ENCODE results near the gene HOXB3.
A peak's percentile ranks its signal among the peaks of the same experiment; 100 is the strongest.

Gene HOXB3

GRCh38 chr17:48590607-48591161 is 643 bp upstream of the HOXB3 start:
- no peak for DNase-seq (ENCODE audit: low read depth)
- TF ChIP-seq CTCF (IDR thresholded peaks at IDR 0.05; ENCODE audit: low read depth, low read length, missing control alignments), result no peak
- in situ Hi-C loops (cut with HindIII; ENCODE audit: low sequenced_read_pairs), result loop anchor here (5.0 kb wide), 1 partner anchor 243 kb away; no protein-coding TSS in a partner anchor
- no peak overlapping the region for H3K4me3 ChIP-seq (ENCODE audit: low read depth, low read length)

DNA sequence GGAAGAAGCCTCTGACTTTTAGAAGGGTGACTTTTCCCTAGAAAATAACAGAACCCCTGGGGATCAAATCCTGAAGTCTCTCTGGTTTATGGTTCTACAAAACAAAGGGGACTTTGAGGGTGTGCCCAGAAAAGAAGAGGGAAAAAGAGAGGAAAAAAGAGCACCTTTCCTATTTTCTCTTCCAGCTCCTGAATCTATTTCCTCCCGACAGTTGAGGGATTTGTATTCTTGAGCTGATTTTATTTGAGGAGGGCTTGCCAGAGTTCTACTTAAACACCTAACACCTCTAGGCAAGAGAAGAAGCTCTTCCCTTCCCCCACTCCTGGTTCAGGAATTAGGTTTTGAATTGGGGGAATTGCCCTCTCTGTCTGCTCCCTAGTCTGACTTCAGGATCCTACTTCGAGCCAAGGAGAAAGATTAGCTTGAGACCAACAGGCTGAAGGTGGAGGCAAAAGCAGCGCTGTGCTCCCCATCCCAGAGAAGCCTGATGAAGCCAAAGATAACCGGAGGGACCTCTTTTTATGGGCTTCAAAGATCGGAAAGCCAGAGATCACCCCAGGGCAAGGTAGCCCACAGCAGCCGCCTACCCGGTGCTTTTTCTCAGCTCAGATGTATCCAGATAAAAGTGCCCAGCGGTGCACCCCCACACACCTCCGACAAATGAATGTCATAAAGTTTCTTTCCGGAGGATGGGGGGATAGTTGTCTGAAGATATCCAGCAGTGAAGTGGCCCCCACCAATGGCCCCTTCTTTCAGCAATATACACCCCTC is 796 bp downstream of the HOXB3 start:
- DNase-seq (ENCODE audit: low read depth), result no peak
- in situ Hi-C loops (cut with HindIII; ENCODE audit: low sequenced_read_pairs), result no loop called here
- peak overlapping the region; percentile 7 for H3K4me3 ChIP-seq (ENCODE audit: low read depth, low read length)
- no peak for TF ChIP-seq CTCF (IDR thresholded peaks at IDR 0.05; ENCODE audit: low read depth, low read length, missing control alignments)

- DNase-seq (ENCODE audit: low read depth), result no peak
- H3K4me3 ChIP-seq (ENCODE audit: low read depth, low read length), result no peak overlapping the region
- TF ChIP-seq CTCF (IDR thresholded peaks at IDR 0.05; ENCODE audit: low read depth, low read length, missing control alignments), result no peak
- in situ Hi-C loops (cut with HindIII; ENCODE audit: low sequenced_read_pairs), result no loop called here
Observed at GRCh38 chr17:48588528-48588927, 1.5 kb downstream of the HOXB3 start.

GRCh38 chr17:48588074-48588415 is 2.0 kb downstream of the HOXB3 start:
- in situ Hi-C loops (cut with HindIII; ENCODE audit: low sequenced_read_pairs), result no loop called here
- DNase-seq (ENCODE audit: low read depth), result no peak
- H3K4me3 ChIP-seq (ENCODE audit: low read depth, low read length), result no peak overlapping the region
- no peak for TF ChIP-seq CTCF (IDR thresholded peaks at IDR 0.05; ENCODE audit: low read depth, low read length, missing control alignments)

DNA sequence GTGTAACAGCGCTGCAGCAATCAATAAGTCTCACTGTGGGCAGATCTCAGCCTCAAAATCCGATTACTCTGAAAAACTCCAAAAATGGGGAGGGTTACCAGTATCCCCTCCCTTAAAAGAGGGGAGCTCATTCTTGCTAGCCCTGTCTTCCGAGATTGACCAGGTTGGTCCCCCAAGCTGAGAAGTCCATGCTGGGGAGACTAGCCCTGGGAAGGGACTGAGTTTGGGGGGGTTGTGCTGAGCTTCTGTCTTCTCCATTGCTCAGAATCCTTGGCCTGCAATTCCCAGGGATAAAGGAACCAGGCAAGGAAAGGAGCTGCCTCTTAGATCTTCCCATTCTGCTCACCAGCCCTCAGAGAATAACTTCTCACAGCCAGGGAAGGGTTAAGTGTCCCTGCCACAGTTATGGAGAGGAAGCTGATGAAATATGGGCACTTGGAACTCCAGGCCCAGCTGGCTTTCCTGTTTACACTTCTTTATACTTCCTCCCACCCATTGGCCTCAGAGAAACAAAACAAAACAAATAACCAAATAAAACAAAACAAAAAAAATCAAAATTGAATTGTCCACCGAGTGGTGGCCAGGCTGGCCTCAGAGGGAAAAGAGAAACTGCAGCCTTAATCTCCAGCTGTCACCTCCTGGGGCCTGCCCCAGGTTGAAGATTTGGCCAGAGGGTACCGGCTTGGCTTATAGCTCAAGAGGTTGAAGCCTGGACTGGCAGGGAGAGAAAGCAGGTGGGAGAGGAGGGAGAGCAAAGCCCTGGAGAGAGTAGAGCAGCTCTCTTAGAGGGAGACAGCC is 2.6 kb downstream of the HOXB3 start:
- DNase-seq (ENCODE audit: low read depth), result no peak
- in situ Hi-C loops (cut with HindIII; ENCODE audit: low sequenced_read_pairs), result no loop called here
- TF ChIP-seq CTCF (IDR thresholded peaks at IDR 0.05; ENCODE audit: low read depth, low read length, missing control alignments), result no peak
- no peak overlapping the region for H3K4me3 ChIP-seq (ENCODE audit: low read depth, low read length)

DNA sequence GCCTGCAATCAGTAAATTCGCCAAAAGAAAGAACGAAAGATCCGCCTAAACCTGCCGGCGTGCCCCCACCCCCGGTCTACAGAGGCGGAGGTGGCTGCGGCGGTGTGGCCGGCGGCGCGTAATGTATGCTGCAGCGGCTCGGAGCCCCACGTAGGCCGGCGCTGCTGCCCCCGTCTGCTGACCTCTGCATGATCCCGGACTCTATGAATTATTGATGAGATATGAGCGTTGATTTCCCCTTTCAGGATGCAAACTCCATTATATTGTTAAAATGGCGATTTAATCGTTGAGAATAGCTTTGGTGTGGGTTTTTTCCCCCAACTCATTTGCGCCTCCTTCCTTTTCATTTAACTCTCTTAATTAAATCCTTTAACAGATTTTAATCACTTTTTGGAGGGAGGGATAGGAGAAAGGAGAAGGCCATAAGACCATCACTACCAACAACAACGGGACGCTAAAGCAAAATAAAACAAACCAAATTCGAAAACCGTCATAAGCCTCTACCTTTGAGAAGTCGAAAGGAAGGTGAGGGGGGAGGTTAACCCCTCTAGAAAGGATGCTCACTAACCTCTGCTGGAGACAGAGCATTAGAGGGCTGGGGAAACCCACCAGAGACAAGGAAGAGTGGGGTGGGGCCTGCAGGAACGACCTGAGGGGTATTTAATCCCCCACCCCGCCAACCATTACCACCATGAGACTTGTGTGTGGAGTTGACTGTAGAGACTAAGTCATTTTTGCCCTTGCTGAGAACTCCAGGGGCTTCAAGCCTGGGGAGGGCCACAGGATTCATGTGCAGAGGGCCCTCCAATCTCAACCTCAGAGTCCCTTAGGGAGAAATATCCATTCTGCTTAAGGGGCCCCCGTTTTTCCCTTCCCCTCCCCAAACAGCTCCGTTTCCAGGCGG is 3.4 kb downstream of the HOXB3 start:
- no peak for DNase-seq (ENCODE audit: low read depth)
- in situ Hi-C loops (cut with HindIII; ENCODE audit: low sequenced_read_pairs), result no loop called here

More for the DNA sequence above, 3.4 kb downstream of the HOXB3 start:
- TF ChIP-seq CTCF (IDR thresholded peaks at IDR 0.05; ENCODE audit: low read depth, low read length, missing control alignments), result no peak
- H3K4me3 ChIP-seq (ENCODE audit: low read depth, low read length), result peak overlapping the region; percentile 50

All from astrocyte of the cerebellum (primary cell).